Choroid plexus epithelial cell (primary cell): ENCODE results near the gene ZNF827.

Source experiments
- DNase-seq: peaks from one replicate; pipeline ENCODE4 v3.0.0-alpha.2; 2010; ENCODE audit warnings: low read depth
- H3K4me3 ChIP-seq: 2 replicates; pipeline ENCODE4 v1.5.1; 2011; ENCODE audit warnings: low read depth, mild to moderate bottlenecking, control low read depth, low read length, moderate library complexity
- CTCF ChIP-seq: conservative IDR thresholded peaks from 2 replicates; pipeline ENCODE4 v1.5.1; 2011; ENCODE audit warnings: low read depth, mild to moderate bottlenecking, control low read depth, inconsistent platforms, low read length, moderate library complexity

ZNF827 gene

GRCh38 chr4:145827885-145828284 is 110.7 kb downstream of the ZNF827 start:
- no peak for TF ChIP-seq CTCF
- DNase-seq: no peak
- no peak overlapping the region for H3K4me3 ChIP-seq

GRCh38 chr4:145825255-145825654 is 113.4 kb downstream of the ZNF827 start:
- H3K4me3 ChIP-seq: no peak overlapping the region
- TF ChIP-seq CTCF: no peak
- no peak for DNase-seq

GRCh38 chr4:145824463-145824862 is 114.2 kb downstream of the ZNF827 start:
- no peak for DNase-seq
- TF ChIP-seq CTCF: no peak
- no peak overlapping the region for H3K4me3 ChIP-seq

- H3K4me3 ChIP-seq: no peak overlapping the region
- no peak for TF ChIP-seq CTCF
- no peak for DNase-seq
Measured at GRCh38 chr4:145823743-145824142, 114.9 kb downstream of the ZNF827 start.

- no peak overlapping the region for H3K4me3 ChIP-seq
- no peak for TF ChIP-seq CTCF
- DNase-seq: no peak
Measured at GRCh38 chr4:145822581-145822980, 116.0 kb downstream of the ZNF827 start.

- H3K4me3 ChIP-seq: no peak overlapping the region
- no peak for TF ChIP-seq CTCF
- no peak for DNase-seq
Measured at GRCh38 chr4:145822181-145822580, 116.4 kb downstream of the ZNF827 start.

- no peak for TF ChIP-seq CTCF
- no peak for DNase-seq
- H3K4me3 ChIP-seq: no peak overlapping the region
Measured at GRCh38 chr4:145821766-145822165, 116.9 kb downstream of the ZNF827 start.
